H1 (cell line): ENCODE results near the gene OR4M1. TPM values are rescaled to one million over a fixed set of nuclear protein-coding genes. Genes with fewer than 3 reads are reported as not detected.
"Not testable (repeated sequence)": the region's sequence is repeated elsewhere in the genome, so short reads cannot be mapped to it uniquely, and the experiment has no call there.

Experiments
- CTCF ChIA-PET: fragments of 300-600 bp; sonication (Branson Sonifier 250); formaldehyde crosslinking; loops from one replicate; lab custom pipeline; 2021; ENCODE audit not compliant: partially characterized antibody; lab: Charles Lee
- POLR2A ChIA-PET: fragments of 300-600 bp; sonication (Branson Sonifier 250); formaldehyde crosslinking; loops from one replicate; lab custom pipeline; 2021; ENCODE audit warnings: inconsistent platforms; ENCODE audit not compliant: partially characterized antibody; lab: Charles Lee
- DNase-seq, 2 experiments: peaks; one replicate each; pipeline versions ENCODE4 v3.0.0 to v3.0.0-alpha.2; 2010 to 2022; ENCODE audit warnings: low spot score in 2 of 2, low read depth in 1 of 2, mixed read lengths in 1 of 2
- FAIRE-seq: peaks from 2 replicates; lab custom pipeline; 2011; peaks lifted over from hg19 to GRCh38; lab: Jason Lieb, UNC
- H2AFZ ChIP-seq: 2 replicates; pipeline ENCODE4 v1.8.1; 2012; ENCODE audit warnings: low read length, inconsistent platforms
- H2AK5ac ChIP-seq: 2 replicates; pipeline ENCODE4 v1.6.1; 2013; ENCODE audit warnings: low read depth, low read length
- H2BK120ac ChIP-seq: replicated peaks from 2 replicates; pipeline ENCODE3; 2013; ENCODE audit warnings: low read depth, low read length, inconsistent platforms
- H2BK12ac ChIP-seq: 2 replicates; pipeline ENCODE4 v1.6.1; 2013; ENCODE audit warnings: low read depth, low read length
- H2BK15ac ChIP-seq: 2 replicates; pipeline ENCODE4 v1.6.1; 2013; ENCODE audit warnings: low read length
- H2BK20ac ChIP-seq: 2 replicates; pipeline ENCODE4 v1.6.1; 2013; ENCODE audit warnings: low read length
- H2BK5ac ChIP-seq: 2 replicates; pipeline ENCODE4 v1.6.1; 2013; ENCODE audit warnings: low read depth, low read length
- H3K14ac ChIP-seq: 2 replicates; pipeline ENCODE4 v1.6.1; 2013; ENCODE audit warnings: inconsistent platforms; ENCODE audit not compliant: insufficient read length
- H3K18ac ChIP-seq: 2 replicates; pipeline ENCODE4 v1.6.1; 2013; ENCODE audit warnings: low read length; ENCODE audit errors: extremely low read depth
- H3K23ac ChIP-seq: 2 replicates; pipeline ENCODE4 v1.6.1; 2013; ENCODE audit warnings: inconsistent platforms; ENCODE audit not compliant: insufficient read length
- H3K23me2 ChIP-seq: 2 replicates; pipeline ENCODE4 v1.6.1; 2013; ENCODE audit warnings: low read depth, low read length
- H3K27ac ChIP-seq: 2 replicates; pipeline ENCODE4 v1.6.1; 2011; ENCODE audit warnings: low read depth, low read length, inconsistent platforms
- H3K27me3 ChIP-seq, 4 experiments: replicated peaks in 1 of 4; 1 replicate in 1 of 4; 2 replicates in 3 of 4; pipeline versions ENCODE4 v1.6.1 to v1.8.1; 2011 to 2013; ENCODE audit warnings: low read length in 3 of 4, mild to moderate bottlenecking in 3 of 4, inconsistent platforms in 2 of 4, mixed read lengths in 2 of 4, moderate library complexity in 1 of 4; ENCODE audit not compliant: control insufficient read depth in 3 of 4, insufficient read depth in 3 of 4; ENCODE audit errors: extremely low read depth in 1 of 4
- H3K36me3 ChIP-seq, 4 experiments: 2 replicates each; pipeline versions ENCODE4 v1.6.1 to v1.8.1; 2011 to 2013; ENCODE audit warnings: mild to moderate bottlenecking in 4 of 4, low read length in 3 of 4, moderate library complexity in 2 of 4, control low read depth in 1 of 4, inconsistent platforms in 1 of 4; ENCODE audit not compliant: insufficient read depth in 4 of 4, control insufficient read depth in 2 of 4
- H3K4ac ChIP-seq: replicated peaks from 2 replicates; pipeline ENCODE3; 2013; ENCODE audit warnings: low read length, low read depth, mixed read lengths, inconsistent platforms; ENCODE audit not compliant: insufficient read length
- H3K4me1 ChIP-seq, 4 experiments: replicated peaks in 1 of 4; 1 replicate in 1 of 4; 2 replicates in 3 of 4; pipeline versions ENCODE4 v1.6.1 to v1.8.1; 2011 to 2013; ENCODE audit warnings: low read length in 3 of 4, inconsistent platforms in 2 of 4, mixed read lengths in 1 of 4; ENCODE audit not compliant: insufficient read depth in 4 of 4, control insufficient read depth in 3 of 4
- H3K4me2 ChIP-seq, 2 experiments: 2 replicates each; pipeline versions ENCODE4 v1.6.1 to v1.8.1; 2011 to 2013; ENCODE audit warnings: low read depth in 2 of 2, low read length in 2 of 2, control low read depth in 1 of 2, inconsistent platforms in 1 of 2, mild to moderate bottlenecking in 1 of 2; ENCODE audit not compliant: insufficient read depth in 1 of 2
- H3K4me3 ChIP-seq, 4 experiments: fragments of 200-600, 300-600 bp in 1 of 4; sonication (generic), shearing (Covaris generic), sonication (Bioruptor Twin) in 1 of 4; 2 replicates each; pipeline versions ENCODE4 v1.5.1 to v1.8.1; 2011 to 2016; ENCODE audit warnings: low read length in 4 of 4, low read depth in 3 of 4, control low read depth in 2 of 4, inconsistent platforms in 2 of 4, mild to moderate bottlenecking in 2 of 4, mixed read lengths in 1 of 4, moderate library complexity in 1 of 4; ENCODE audit not compliant: insufficient read depth in 2 of 4; ENCODE audit errors: extremely low read depth in 1 of 4
- H3K56ac ChIP-seq: replicated peaks from 2 replicates; pipeline ENCODE3; 2013; ENCODE audit warnings: low read depth, mild to moderate bottlenecking, mixed read lengths, low read length, inconsistent platforms; ENCODE audit not compliant: insufficient read length
- H3K79me1 ChIP-seq: 2 replicates; pipeline ENCODE4 v1.6.1; 2013; ENCODE audit warnings: low read depth, low read length, control low read depth
- H3K79me2 ChIP-seq, 2 experiments: 2 replicates each; pipeline versions ENCODE4 v1.6.1 to v1.8.1; 2012 to 2013; ENCODE audit warnings: low read length in 2 of 2, mild to moderate bottlenecking in 2 of 2, inconsistent platforms in 1 of 2; ENCODE audit not compliant: insufficient read depth in 2 of 2, control insufficient read depth in 1 of 2
- H3K9ac ChIP-seq, 4 experiments: replicated peaks in 1 of 4; 1 replicate in 1 of 4; 2 replicates in 3 of 4; pipeline versions ENCODE4 v1.6.1 to v1.8.1; 2011 to 2013; ENCODE audit warnings: low read depth in 3 of 4, low read length in 3 of 4, control low read depth in 2 of 4, mild to moderate bottlenecking in 2 of 4, moderate library complexity in 2 of 4, inconsistent platforms in 1 of 4; ENCODE audit errors: extremely low read depth in 1 of 4
- H3K9me3 ChIP-seq, 2 experiments: 2 replicates each; pipeline versions ENCODE4 v1.6.1 to v1.8.1; 2012 to 2013; ENCODE audit warnings: mild to moderate bottlenecking in 2 of 2, moderate library complexity in 2 of 2, control low read depth in 1 of 2, inconsistent platforms in 1 of 2, low read depth in 1 of 2, low read length in 1 of 2, mixed read lengths in 1 of 2; ENCODE audit not compliant: insufficient read depth in 2 of 2
- H4K20me1 ChIP-seq, 2 experiments: replicated peaks in 1 of 2; 2 replicates each; pipeline versions ENCODE3 to v1.8.1; 2011 to 2013; ENCODE audit warnings: inconsistent platforms in 2 of 2, low read length in 2 of 2, mild to moderate bottlenecking in 1 of 2; ENCODE audit not compliant: insufficient read depth in 2 of 2, control insufficient read depth in 1 of 2
- H4K5ac ChIP-seq: 2 replicates; pipeline ENCODE4 v1.6.1; 2013; ENCODE audit warnings: low read length, low read depth, mixed read lengths, inconsistent platforms; ENCODE audit not compliant: insufficient read length
- H4K8ac ChIP-seq: 2 replicates; pipeline ENCODE4 v1.8.0; 2013; ENCODE audit warnings: mild to moderate bottlenecking, moderate library complexity, low read length, inconsistent platforms; ENCODE audit not compliant: insufficient read depth; ENCODE audit errors: extremely low read depth
- H4K91ac ChIP-seq: replicated peaks from 2 replicates; pipeline ENCODE3; 2013; ENCODE audit warnings: low read length, mixed read lengths, inconsistent platforms; ENCODE audit not compliant: insufficient read length
- WGBS, 2 experiments: shearing (Covaris generic) in 1 of 2; methylation state at CpG; one replicate each; pipeline versions ENCODE4 v1.1.6 to v1.1.7; 2013 to 2015; ENCODE audit warnings: low lambda C conversion rate in 2 of 2, mixed read lengths in 2 of 2, inconsistent platforms in 1 of 2, low coverage in 1 of 2, missing lambda C conversion rate in 1 of 2; ENCODE audit not compliant: insufficient replicate concordance in 2 of 2, insufficient coverage in 1 of 2, insufficient read length in 1 of 2; ENCODE audit errors: extremely low coverage in 1 of 2, missing lambda C conversion rate in 1 of 2; 5-methylcytosine and 5-hydroxymethylcytosine counted together
- polyA plus RNA-seq, 7 experiments: library from polyadenylated mRNA; depleted of rRNA in 3 of 7; stranded (reverse) in 5 of 7; unstranded in 2 of 7; fragments of >200 nt in 5 of 7; fragments of 200-250 nt in 2 of 7; gene quantifications; 1 replicate in 5 of 7; 2 replicates in 1 of 7; 4 replicates in 1 of 7; pipeline versions ENCODE4 v1.2.1 to v1.2.3, GENCODE V29; 2011 to 2013; ENCODE audit warnings: missing spikeins in 2 of 7, mixed read lengths in 2 of 7
- total RNA-seq: library from RNA; stranded (reverse); fragmentation: NEBNext Ultra II Directional; extraction: Animal tissue kit (Norgen Biotek cat#: 25700); gene quantifications from 2 replicates; pipeline ENCODE4 v1.2.1, GENCODE V29; 2021

Gene OR4M1
- total and polyA plus RNA-seq, 2 of the 8 experiments (the other 6 are each of a cell fraction or from before 2014, with no cell fraction given), result not detected

DNA sequence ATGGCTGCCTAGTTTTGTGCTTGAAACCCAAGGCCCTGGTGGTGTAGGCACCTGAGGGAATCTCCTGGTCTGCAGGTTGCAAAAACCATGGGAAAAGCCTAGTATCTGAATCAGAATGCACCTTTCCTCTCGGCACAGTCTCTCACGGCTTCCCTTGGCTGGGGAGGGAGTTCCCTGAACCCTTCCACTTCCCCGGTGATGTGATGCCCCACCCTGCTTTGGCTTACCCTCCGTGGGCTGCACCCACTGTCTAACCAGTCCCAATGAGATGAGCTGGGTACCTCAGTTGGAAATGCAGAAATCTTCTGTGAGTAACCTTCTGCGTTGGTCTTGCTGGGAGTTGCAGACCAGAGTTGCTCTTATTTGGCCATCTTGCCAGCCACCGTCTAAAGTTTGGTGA is 47.7 kb downstream of the OR4M1 start:
- H3K9ac ChIP-seq, H3K23me2 ChIP-seq, H3K4me1 ChIP-seq, H2AFZ ChIP-seq, H3K79me1 ChIP-seq, H4K5ac ChIP-seq, H3K4ac ChIP-seq, H2BK5ac ChIP-seq, H2BK12ac ChIP-seq, H2BK20ac ChIP-seq, DNase-seq, H3K4me2 ChIP-seq, H3K27ac ChIP-seq, H3K27me3 ChIP-seq, H3K36me3 ChIP-seq, POLR2A ChIA-PET, H3K4me3 ChIP-seq, H2BK120ac ChIP-seq, H3K23ac ChIP-seq, H3K18ac ChIP-seq, FAIRE-seq, H2BK15ac ChIP-seq, H3K56ac ChIP-seq, CTCF ChIA-PET, H4K91ac ChIP-seq, H3K14ac ChIP-seq, H3K79me2 ChIP-seq, H4K8ac ChIP-seq, H2AK5ac ChIP-seq, H4K20me1 ChIP-seq: not testable (repeated sequence)
- peaks cover 8 to 25% of the 10 kb centered on the region in 2 experiments; a peak in 2 of 4 replicates for H3K9me3 ChIP-seq
- WGBS, 2 experiments, result 58% methylated on average over 6 of the region's 6 CpGs; no CpG with 5 or more reads in 1 of the 2 experiments
